T-helper 1 cell (primary cell): Measurements from ENCODE around the gene FCRLB.
"Not testable (repeated sequence)": the region's sequence is repeated elsewhere in the genome, so short reads cannot be mapped to it uniquely, and the experiment has no call there.

Experiments
- DNase-seq, 5 donors: peaks; one replicate each; pipeline ENCODE4 v3.0.0-alpha.2; 2012 to 2020

FCRLB gene

GRCh38 chr1:161721738-161722343 lies 497 bp downstream of the FCRLB start:
- no peak for DNase-seq

DNA sequence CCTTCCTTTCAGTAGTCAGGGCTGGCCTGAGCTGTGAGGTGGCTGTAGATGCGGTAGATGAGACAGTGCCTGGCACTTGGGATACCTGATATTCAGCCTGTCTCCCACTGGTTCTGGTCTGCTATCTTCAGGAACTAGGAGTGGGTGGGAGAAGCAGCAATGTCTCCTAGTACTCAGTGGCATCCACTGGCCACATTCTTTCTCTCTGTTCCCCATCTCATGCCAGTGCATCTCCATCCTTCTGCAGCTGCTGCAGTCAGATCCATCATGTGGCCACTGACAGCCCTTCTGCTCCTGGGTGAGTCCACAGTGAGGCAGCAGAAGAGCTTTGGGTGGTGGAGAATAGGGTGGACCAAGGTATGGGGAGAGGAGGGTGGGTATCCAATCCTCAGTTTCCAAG lies 1.1 kb downstream of the FCRLB start:
- no peak for DNase-seq

- DNase-seq = no peak
Measured at GRCh38 chr1:161723459-161724141, 2.3 kb downstream of the FCRLB start.

GRCh38 chr1:161725258-161725907 lies 4.0 kb downstream of the FCRLB start:
- DNase-seq = not testable (repeated sequence)

DNA sequence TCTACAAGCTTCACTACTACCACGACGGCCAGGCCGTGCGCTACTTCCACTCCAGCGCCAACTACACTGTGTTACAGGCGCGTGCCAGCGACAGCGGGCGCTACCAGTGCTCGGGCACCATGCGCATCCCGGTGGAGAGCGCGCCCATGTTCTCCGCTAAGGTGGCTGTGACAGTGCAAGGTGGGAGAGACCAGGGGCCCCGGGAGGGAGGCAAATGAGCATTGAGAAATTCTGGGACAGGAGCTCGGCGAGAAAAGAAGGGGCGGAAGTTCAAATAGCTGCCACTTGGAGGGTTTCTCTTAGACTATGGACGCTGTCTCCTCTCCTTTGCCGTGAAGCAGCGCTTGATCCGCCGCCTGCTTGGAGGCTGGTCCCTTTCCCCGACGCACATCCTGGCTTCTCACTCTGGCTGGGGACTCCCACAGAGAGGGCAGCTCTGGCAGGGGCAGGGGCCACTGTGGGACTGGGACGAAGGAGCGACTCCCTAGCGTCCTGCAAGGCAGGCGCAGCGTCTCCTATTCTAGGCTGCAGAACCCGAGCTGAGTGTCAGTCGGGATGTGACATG lies 4.6 kb downstream of the FCRLB start:
- peak; percentile 4 to 34 (median 11) for DNase-seq

GRCh38 chr1:161726473-161727255 lies 5.3 kb downstream of the FCRLB start:
- DNase-seq = peak; percentile 55 to 64 (median 62)

- peak in 4 of 5 donors; percentile 10 to 59 (median 24) for DNase-seq
Measured at GRCh38 chr1:161727256-161727924, 6.0 kb downstream of the FCRLB start.

- DNase-seq = no peak
Measured at GRCh38 chr1:161728376-161729226, 7.3 kb downstream of the FCRLB start.

DNA sequence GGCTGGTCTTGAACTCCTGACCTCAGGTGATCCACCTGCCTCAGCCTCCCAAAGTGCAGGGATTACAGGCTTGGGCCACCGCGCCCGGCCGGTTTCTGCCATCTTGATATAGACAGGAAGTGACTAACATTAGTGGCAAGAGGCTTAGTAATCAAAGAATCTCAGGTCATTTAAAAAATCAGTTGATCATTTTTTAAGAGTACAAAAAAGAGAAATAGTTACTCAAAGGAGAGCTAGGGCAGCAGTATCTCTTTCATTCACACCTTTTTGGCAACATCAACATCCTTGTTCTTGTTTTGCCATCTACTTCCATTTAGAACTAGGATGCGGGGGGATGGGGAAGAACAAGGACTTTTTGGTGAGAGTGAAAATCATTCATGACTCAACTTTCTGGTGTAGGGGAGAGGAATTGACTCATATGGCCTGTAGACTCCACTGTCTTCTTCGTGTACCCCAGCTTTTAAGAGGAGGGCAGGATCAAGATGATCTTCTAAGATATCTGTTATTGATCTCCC lies 8.8 kb downstream of the FCRLB start:
- DNase-seq = peak in 1 of 5 donors; percentile 59

GRCh38 chr1:161731241-161731640 lies 9.9 kb downstream of the FCRLB start:
- DNase-seq = no peak

- no peak for DNase-seq
Measured at GRCh38 chr1:161731981-161732718, 10.8 kb downstream of the FCRLB start.

DNA sequence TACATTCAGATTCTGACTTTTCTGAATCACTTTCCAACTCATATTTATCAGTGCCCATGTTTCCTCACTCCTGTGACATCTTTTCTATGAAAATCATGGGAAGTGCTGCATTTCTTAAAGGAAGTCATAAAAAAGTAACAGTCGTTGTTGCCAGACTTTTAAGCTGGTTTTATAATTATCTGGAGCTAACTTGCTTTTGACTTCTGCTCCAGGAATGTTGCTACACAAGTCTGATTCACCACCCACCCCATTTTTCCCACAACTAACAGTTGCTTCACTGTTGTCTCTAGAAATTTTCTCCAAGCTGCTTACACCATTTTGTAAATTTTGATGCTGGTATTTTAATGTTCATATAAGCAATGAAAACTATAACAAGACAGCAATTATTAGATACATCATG lies 12.2 kb downstream of the FCRLB start:
- no peak for DNase-seq

DNA sequence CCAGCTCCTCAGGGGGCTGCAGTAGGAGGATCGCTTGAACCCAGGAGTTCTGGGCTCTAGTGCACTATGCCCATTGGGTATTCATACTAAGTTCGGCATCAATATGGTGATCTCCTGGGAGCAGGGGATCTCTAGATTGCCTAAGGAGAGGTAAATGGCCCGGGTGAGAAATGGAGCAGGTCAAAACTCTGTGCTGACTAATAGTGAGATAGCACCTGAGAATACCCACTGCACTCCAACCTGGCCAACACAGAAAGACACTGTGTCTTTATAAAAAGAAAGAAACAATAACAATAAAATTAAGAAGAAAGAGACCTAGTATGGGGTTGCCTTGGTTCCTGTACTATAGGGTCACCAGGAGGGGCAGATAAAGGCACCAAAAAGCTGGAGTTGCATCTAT lies 14.5 kb downstream of the FCRLB start:
- DNase-seq = no peak

DNA sequence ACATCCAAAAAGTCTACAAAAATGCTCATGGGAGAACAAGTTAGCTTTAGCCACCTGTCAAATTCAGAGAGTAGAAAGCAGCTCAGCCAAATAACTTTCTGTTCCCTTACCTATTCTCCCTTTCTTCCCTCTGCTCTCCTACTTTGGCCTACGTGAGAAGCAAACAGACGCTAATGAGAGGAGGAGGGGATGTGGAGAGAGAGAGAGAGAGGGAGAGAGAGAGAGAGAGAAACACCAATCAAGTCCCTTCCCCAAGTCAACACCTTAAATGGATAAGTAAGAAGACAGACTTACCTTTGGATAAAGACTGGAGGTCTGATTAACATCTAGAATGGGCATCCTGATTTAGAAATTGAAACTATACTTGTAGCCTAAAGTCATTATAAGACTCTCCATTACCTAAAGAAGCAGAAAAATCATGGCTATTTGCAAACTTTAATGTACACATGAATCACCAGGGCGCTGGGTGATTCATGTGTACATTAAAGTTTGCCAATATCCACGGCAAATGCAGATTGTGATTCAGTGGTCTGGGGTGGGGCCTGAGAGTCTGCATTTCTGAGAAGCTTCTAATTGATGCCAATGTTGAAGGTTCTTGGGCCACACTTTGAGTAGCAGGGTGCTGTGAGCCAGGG lies 15.1 kb downstream of the FCRLB start:
- DNase-seq = no peak

DNA sequence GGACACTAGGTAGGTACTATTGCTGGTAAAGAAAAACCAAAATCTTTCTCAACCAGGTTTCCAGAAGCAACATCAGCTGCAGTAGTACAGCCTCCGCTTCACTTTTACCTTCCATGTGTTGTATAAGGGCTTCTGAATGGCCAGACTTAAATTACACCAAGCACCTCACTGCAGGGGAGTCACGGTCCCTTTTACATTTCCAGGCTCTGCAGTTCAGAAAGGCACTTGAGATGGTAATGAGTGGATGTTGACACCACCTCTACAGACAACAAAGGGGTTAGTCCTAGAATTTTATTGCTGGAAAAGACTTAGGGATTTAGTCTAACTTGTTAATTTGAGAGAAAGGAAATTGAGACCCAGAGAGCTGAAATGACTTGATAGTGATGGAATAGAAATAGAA lies 16.3 kb downstream of the FCRLB start:
- no peak for DNase-seq

DNA sequence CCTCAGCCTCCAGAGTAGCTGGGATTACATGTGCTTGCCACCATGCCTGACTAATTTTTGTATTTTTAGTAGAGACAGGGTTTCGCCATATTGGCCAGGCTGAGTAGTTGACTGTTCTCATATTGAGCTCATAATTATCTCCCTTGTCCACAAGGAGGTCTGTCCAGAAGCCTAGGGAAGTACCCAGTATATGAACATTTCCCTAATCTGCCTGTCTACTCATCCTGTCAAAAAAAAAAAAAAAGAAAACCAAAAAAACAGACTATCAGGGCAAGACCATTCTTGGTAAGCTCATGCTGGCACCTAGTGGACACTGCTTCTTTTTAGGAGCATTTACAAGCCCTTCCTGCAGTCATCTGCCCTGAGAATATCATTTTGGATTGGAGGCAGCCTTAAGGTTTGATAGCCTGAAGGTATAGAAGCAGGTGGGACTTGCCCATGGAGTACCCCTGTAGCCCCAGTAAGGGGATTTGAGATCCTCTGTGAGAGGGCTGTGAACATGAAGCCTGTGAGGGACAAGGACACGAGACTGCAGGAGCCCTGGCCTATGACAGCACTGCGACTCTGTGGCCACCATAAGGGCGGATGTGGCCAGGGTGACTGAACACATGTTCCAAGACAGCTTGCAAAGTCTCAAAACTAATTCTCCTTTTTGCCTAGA lies 17.4 kb downstream of the FCRLB start:
- peak in 4 of 5 donors; percentile 15 to 67 (median 27) for DNase-seq

GRCh38 chr1:161739865-161740566 lies 18.7 kb downstream of the FCRLB start:
- no peak for DNase-seq

DNA sequence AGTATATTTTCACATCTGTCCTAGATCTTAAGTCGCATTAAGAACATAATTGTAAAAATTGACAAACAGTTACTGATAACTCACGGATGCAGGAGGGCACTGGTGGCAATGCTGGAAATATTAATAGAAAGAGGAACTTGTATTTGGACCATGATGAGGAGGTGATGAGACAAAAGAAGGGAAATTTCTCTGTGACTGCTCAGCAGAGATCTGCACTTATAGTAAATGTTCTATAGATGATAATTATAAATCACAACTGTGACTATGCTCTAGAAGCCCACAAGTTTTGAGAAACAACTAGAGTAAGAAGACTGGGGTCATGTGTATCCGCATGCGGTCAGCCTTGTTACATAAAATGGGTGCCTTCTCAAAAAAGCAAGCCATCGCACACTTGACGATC lies 19.6 kb downstream of the FCRLB start:
- no peak for DNase-seq

DNA sequence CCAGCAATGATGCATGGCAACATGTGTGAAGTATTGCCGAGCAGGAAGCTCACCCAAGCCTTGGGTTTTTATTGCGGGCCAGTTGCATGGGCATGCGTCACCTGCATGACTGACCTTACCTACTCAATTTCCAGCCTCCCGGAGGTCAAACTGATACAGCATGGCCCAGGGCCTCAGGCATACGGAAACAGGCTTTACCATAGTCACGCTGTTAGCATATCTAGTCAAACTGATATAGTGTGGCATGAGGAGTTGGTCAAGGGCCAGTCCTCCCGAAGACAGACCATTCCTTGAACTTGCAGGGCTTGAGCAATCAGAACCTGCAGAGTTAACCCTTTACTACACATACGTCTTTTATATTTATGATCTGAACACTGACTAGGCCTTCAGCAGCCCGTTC lies 21.9 kb downstream of the FCRLB start:
- DNase-seq = no peak
